Endothelial cell of umbilical vein (primary cell): Measurements from ENCODE around the gene SLC24A3.

Experiments used
- EZH2 ChIP-seq: IDR thresholded peaks from 2 replicates; pipeline ENCODE4 v1.6.1; 2012; ENCODE audit warnings: borderline replicate concordance, low read depth, mild to moderate bottlenecking, moderate library complexity, low read length, inconsistent platforms; ENCODE audit not compliant: severe bottlenecking
- FOS ChIP-seq: IDR thresholded peaks from 2 replicates; pipeline ENCODE4 v1.6.1; 2011; ENCODE audit warnings: mild to moderate bottlenecking, low read length, moderate library complexity, borderline replicate concordance; ENCODE audit not compliant: insufficient read depth
- GATA2 ChIP-seq: IDR thresholded peaks from 2 replicates; pipeline ENCODE4 v1.7.0; 2011; ENCODE audit warnings: low read depth, mild to moderate bottlenecking, moderate library complexity, mixed read lengths, low read length; ENCODE audit not compliant: insufficient read length, insufficient read depth
- JUN ChIP-seq: IDR thresholded peaks from 2 replicates; pipeline ENCODE4 v1.6.1; 2011; ENCODE audit warnings: borderline replicate concordance, low read depth; ENCODE audit not compliant: insufficient read length, insufficient read depth
- MYC ChIP-seq: IDR thresholded peaks from one replicate; pipeline ENCODE4 v1.6.1; 2011; ENCODE audit warnings: mild to moderate bottlenecking, low read depth, low read length
- POLR2A ChIP-seq: IDR thresholded peaks from 2 replicates; pipeline ENCODE4 v1.6.1; 2012; ENCODE audit warnings: low read depth, mild to moderate bottlenecking, control low read depth, low read length
- POLR2AphosphoS5 ChIP-seq: IDR thresholded peaks from 2 replicates; pipeline ENCODE4 v1.6.1; 2012; ENCODE audit warnings: low read depth, mild to moderate bottlenecking, control low read depth, low read length, moderate library complexity; ENCODE audit not compliant: insufficient read depth
- TF ChIP-seq, protein P1 (sequence below), 2 donors: IDR thresholded peaks; 1 replicate in 1 of 2; 2 replicates in 1 of 2; pipeline ENCODE4 v1.5.1; 2011; ENCODE audit warnings: low read length in 2 of 2, mild to moderate bottlenecking in 2 of 2, moderate library complexity in 2 of 2, control low read depth in 1 of 2, inconsistent platforms in 1 of 2, low read depth in 1 of 2; ENCODE audit not compliant: insufficient read depth in 1 of 2; ENCODE audit errors: extremely low read depth in 1 of 2
- TF ChIP-seq, protein P2 (sequence below): IDR thresholded peaks from 2 replicates; pipeline ENCODE4 v1.6.1; 2011; ENCODE audit not compliant: insufficient read depth, insufficient read length

DNA sequence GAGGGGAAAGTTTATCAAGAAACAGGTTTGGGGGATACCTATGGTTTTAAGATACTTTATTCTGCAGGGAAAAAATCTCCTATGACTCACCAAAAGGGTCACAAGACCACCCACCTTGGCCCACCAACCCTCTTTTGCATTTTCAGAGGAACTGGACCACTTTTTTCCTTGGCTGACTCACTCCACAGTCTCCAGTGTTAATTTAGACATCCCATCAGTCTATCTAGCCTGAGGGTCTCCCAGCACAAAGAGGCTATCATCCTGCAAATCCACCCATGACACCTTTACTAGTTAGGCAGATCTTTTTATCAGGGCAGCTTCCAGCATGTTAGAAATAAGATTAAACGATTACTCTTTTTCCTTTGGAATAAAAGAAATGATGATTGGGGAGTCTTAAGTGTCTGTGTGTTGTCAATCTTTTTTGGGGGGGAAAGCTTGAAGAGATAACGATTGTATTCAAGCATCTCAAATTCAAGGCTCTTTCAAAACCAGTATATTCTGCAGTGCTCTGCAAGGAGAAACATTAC lies 407.5 kb downstream of the SLC24A3 start:
- TF ChIP-seq, protein P1, sequence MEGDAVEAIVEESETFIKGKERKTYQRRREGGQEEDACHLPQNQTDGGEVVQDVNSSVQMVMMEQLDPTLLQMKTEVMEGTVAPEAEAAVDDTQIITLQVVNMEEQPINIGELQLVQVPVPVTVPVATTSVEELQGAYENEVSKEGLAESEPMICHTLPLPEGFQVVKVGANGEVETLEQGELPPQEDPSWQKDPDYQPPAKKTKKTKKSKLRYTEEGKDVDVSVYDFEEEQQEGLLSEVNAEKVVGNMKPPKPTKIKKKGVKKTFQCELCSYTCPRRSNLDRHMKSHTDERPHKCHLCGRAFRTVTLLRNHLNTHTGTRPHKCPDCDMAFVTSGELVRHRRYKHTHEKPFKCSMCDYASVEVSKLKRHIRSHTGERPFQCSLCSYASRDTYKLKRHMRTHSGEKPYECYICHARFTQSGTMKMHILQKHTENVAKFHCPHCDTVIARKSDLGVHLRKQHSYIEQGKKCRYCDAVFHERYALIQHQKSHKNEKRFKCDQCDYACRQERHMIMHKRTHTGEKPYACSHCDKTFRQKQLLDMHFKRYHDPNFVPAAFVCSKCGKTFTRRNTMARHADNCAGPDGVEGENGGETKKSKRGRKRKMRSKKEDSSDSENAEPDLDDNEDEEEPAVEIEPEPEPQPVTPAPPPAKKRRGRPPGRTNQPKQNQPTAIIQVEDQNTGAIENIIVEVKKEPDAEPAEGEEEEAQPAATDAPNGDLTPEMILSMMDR (IDR thresholded peaks at IDR 0.05; ENCODE audit: extremely low read depth in 1 of 2, insufficient read depth in 1 of 2, low read depth in 1 of 2, low read length in 2 of 2) = no peak
- TF ChIP-seq POLR2A (no peak), POLR2AphosphoS5 (no peak), JUN (no peak), FOS (no peak), EZH2 (no peak), MYC (no peak), GATA2 (no peak)
- TF ChIP-seq, protein P2, sequence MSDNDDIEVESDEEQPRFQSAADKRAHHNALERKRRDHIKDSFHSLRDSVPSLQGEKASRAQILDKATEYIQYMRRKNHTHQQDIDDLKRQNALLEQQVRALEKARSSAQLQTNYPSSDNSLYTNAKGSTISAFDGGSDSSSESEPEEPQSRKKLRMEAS = no peak
